WTC11 (cell line): Measurements from ENCODE around the gene ETV6.

Source experiments
- FOXK1 ChIP-seq: sonication (generic); formaldehyde crosslinking; IDR thresholded peaks from 2 replicates; pipeline ENCODE4 v1.8.0; 2022; ENCODE audit warnings: mild to moderate bottlenecking, moderate library complexity, missing genetic modification reagents
- GABPB1 ChIP-seq: sonication (generic); formaldehyde crosslinking; IDR thresholded peaks from 2 replicates; pipeline ENCODE4 v1.8.1; 2023; ENCODE audit warnings: mild to moderate bottlenecking, missing genetic modification reagents
- TEAD1 ChIP-seq: sonication (generic); formaldehyde crosslinking; IDR thresholded peaks from 2 replicates; pipeline ENCODE4 v1.8.0; 2022; ENCODE audit warnings: mild to moderate bottlenecking, missing genetic modification reagents
- TP53 ChIP-seq: sonication (generic); formaldehyde crosslinking; IDR thresholded peaks from 2 replicates; pipeline ENCODE4 v1.8.1; 2023; ENCODE audit warnings: mild to moderate bottlenecking, missing genetic modification reagents
- ZSCAN18 ChIP-seq: fragments of 250-450 bp; sonication (Bioruptor Pico); IDR thresholded peaks from 2 replicates; pipeline ENCODE4 v2.1.2; 2022; ENCODE audit warnings: mild to moderate bottlenecking, moderate library complexity
- TF ChIP-seq, protein P1 (sequence below): fragments of 200-600 bp; IDR thresholded peaks from 2 replicates; pipeline ENCODE4 v1.8.0; 2022; ENCODE audit warnings: antibody characterized with exemption
- TF ChIP-seq, protein P2 (sequence below): sonication (generic); formaldehyde crosslinking; IDR thresholded peaks from 2 replicates; pipeline ENCODE4 v1.8.1; 2023; ENCODE audit warnings: mild to moderate bottlenecking, missing genetic modification reagents, moderate library complexity
- TF ChIP-seq, protein P3 (sequence below): sonication (generic); formaldehyde crosslinking; IDR thresholded peaks from 2 replicates; pipeline ENCODE4 v1.8.0; 2023; ENCODE audit warnings: mild to moderate bottlenecking, missing genetic modification reagents

DNA sequence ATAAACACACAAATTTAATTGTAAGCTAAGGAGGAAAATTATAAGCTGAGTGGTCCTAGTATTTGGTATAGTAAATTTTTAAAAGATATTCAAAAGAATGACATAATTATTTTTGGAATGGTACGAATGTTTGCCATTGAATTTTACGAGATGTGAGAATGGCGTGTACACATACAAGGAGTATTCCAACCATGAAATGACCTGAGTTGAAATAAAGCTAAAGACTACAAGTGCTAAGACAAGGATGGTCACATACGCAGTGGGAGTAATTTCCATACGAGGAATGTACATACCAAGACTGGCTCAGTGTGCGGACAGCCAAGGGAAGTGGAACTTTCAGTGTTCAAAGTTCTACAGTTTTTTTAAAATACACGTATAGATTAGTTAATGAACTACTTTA lies 21.1 kb upstream of the ETV6 start:
- TF ChIP-seq ZSCAN18 (CRISPR knock-in tag) (no peak), TP53 (CRISPR knock-in tag) (no peak), TEAD1 (CRISPR knock-in tag) (no peak), FOXK1 (no peak), GABPB1 (CRISPR knock-in tag) (no peak)
- TF ChIP-seq, protein P1, sequence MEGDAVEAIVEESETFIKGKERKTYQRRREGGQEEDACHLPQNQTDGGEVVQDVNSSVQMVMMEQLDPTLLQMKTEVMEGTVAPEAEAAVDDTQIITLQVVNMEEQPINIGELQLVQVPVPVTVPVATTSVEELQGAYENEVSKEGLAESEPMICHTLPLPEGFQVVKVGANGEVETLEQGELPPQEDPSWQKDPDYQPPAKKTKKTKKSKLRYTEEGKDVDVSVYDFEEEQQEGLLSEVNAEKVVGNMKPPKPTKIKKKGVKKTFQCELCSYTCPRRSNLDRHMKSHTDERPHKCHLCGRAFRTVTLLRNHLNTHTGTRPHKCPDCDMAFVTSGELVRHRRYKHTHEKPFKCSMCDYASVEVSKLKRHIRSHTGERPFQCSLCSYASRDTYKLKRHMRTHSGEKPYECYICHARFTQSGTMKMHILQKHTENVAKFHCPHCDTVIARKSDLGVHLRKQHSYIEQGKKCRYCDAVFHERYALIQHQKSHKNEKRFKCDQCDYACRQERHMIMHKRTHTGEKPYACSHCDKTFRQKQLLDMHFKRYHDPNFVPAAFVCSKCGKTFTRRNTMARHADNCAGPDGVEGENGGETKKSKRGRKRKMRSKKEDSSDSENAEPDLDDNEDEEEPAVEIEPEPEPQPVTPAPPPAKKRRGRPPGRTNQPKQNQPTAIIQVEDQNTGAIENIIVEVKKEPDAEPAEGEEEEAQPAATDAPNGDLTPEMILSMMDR = no peak
- TF ChIP-seq, protein P2, sequence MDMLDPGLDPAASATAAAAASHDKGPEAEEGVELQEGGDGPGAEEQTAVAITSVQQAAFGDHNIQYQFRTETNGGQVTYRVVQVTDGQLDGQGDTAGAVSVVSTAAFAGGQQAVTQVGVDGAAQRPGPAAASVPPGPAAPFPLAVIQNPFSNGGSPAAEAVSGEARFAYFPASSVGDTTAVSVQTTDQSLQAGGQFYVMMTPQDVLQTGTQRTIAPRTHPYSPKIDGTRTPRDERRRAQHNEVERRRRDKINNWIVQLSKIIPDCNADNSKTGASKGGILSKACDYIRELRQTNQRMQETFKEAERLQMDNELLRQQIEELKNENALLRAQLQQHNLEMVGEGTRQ (CRISPR knock-in tag) = no peak
- TF ChIP-seq, protein P3, sequence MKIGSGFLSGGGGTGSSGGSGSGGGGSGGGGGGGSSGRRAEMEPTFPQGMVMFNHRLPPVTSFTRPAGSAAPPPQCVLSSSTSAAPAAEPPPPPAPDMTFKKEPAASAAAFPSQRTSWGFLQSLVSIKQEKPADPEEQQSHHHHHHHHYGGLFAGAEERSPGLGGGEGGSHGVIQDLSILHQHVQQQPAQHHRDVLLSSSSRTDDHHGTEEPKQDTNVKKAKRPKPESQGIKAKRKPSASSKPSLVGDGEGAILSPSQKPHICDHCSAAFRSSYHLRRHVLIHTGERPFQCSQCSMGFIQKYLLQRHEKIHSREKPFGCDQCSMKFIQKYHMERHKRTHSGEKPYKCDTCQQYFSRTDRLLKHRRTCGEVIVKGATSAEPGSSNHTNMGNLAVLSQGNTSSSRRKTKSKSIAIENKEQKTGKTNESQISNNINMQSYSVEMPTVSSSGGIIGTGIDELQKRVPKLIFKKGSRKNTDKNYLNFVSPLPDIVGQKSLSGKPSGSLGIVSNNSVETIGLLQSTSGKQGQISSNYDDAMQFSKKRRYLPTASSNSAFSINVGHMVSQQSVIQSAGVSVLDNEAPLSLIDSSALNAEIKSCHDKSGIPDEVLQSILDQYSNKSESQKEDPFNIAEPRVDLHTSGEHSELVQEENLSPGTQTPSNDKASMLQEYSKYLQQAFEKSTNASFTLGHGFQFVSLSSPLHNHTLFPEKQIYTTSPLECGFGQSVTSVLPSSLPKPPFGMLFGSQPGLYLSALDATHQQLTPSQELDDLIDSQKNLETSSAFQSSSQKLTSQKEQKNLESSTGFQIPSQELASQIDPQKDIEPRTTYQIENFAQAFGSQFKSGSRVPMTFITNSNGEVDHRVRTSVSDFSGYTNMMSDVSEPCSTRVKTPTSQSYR (CRISPR knock-in tag) = no peak
